ENCODE data around the gene FMN2.

The FMN2 gene

GRCh38 chr1:240385551-240385950 is 293.9 kb downstream of the FMN2 start:
- H3K27ac ChIP-seq (replicated peaks): no peak overlapping the region
- TF ChIP-seq CTCF (IDR thresholded peaks at IDR 0.05; ENCODE audit: insufficient read depth, low read length) (no peak), POLR2AphosphoS5 (IDR thresholded peaks at IDR 0.05; ENCODE audit: low read depth) (no peak), SPI1 (IDR thresholded peaks at IDR 0.05; ENCODE audit: borderline replicate concordance, low read depth) (no peak), REST (IDR thresholded peaks at IDR 0.05; ENCODE audit: insufficient replicate concordance, low read depth) (no peak), GABPA (IDR thresholded peaks at IDR 0.05; ENCODE audit: low read depth) (no peak)
- no peak overlapping the region for H3K4me3 ChIP-seq (replicated peaks; ENCODE audit: insufficient read depth, low read length)
- DNase-seq (ENCODE audit: low read depth in 1 of 2, low spot score in 1 of 2): no peak
- H3K27me3 ChIP-seq (ENCODE audit: insufficient read depth, poor library complexity, severe bottlenecking): no peaks in the 10 kb centered on the region

GRCh38 chr1:240385985-240386978 is 294.6 kb downstream of the FMN2 start:
- no peak for DNase-seq (ENCODE audit: low read depth in 1 of 2, low spot score in 1 of 2)
- TF ChIP-seq SPI1 (IDR thresholded peaks at IDR 0.05; ENCODE audit: borderline replicate concordance, low read depth): no peak
- no peak for TF ChIP-seq REST (IDR thresholded peaks at IDR 0.05; ENCODE audit: insufficient replicate concordance, low read depth)
- Histone ChIP-seq H3K27me3 (ENCODE audit: insufficient read depth, poor library complexity, severe bottlenecking) (no peaks in the 10 kb centered on the region), H3K4me3 (replicated peaks; ENCODE audit: insufficient read depth, low read length) (no peak overlapping the region), H3K27ac (replicated peaks) (no peak overlapping the region)

- TF ChIP-seq GABPA (IDR thresholded peaks at IDR 0.05; ENCODE audit: low read depth) (no peak), SPI1 (IDR thresholded peaks at IDR 0.05; ENCODE audit: borderline replicate concordance, low read depth) (no peak)
- H3K27me3 ChIP-seq (ENCODE audit: insufficient read depth, poor library complexity, severe bottlenecking): no peaks in the 10 kb centered on the region
- DNase-seq (ENCODE audit: low read depth in 1 of 2, low spot score in 1 of 2): no peak
- H3K27ac ChIP-seq (replicated peaks): no peak overlapping the region
- H3K4me3 ChIP-seq (replicated peaks; ENCODE audit: insufficient read depth, low read length): no peak overlapping the region
These were observed 295.4 kb downstream of the FMN2 start for GRCh38 chr1:240387051-240387450.

GRCh38 chr1:240391660-240392260 is 300.1 kb downstream of the FMN2 start:
- DNase-seq (ENCODE audit: low read depth in 1 of 2, low spot score in 1 of 2): no peak
- H3K27ac ChIP-seq (replicated peaks): no peak overlapping the region
- TF ChIP-seq REST (IDR thresholded peaks at IDR 0.05; ENCODE audit: insufficient replicate concordance, low read depth): no peak
- TF ChIP-seq CTCF (IDR thresholded peaks at IDR 0.05; ENCODE audit: insufficient read depth, low read length): no peak
- no peak for TF ChIP-seq POLR2AphosphoS5 (IDR thresholded peaks at IDR 0.05; ENCODE audit: low read depth)
- TF ChIP-seq SPI1 (IDR thresholded peaks at IDR 0.05; ENCODE audit: borderline replicate concordance, low read depth): no peak
- no peak for TF ChIP-seq GABPA (IDR thresholded peaks at IDR 0.05; ENCODE audit: low read depth)
- H3K27me3 ChIP-seq (ENCODE audit: insufficient read depth, poor library complexity, severe bottlenecking): no peaks in the 10 kb centered on the region
- H3K4me3 ChIP-seq (replicated peaks; ENCODE audit: insufficient read depth, low read length): no peak overlapping the region
